GM21528 (cell line): ENCODE measurements around the gene CD2BP2.
"Not testable (repeated sequence)": the region's sequence is repeated elsewhere in the genome, so short reads cannot be mapped to it uniquely, and the experiment has no call there.

Experiments
- ATAC-seq: cut with Tn5 transposase; IDR thresholded peaks from one replicate; pipeline ENCODE4 v1.9.1; 2021; ENCODE audit warnings: mild to moderate bottlenecking, moderate library complexity; ENCODE audit not compliant: unreplicated experiment, low FRiP score

The CD2BP2 gene

GRCh38 chr16:30355144-30355953, at the start of gene CD2BP2:
Gene CD2BP2 (minus strand): TSS chr16:30355308. CDS start chr16:30354681, 627 bp downstream.
- peak; percentile 46 for ATAC-seq

- no peak for ATAC-seq
Measured at GRCh38 chr16:30401768-30402425, 46.8 kb upstream of the CD2BP2 start.

GRCh38 chr16:30399435-30400186, 44.5 kb upstream of the CD2BP2 start:
- ATAC-seq = no peak

GRCh38 chr16:30398661-30399434, 43.7 kb upstream of the CD2BP2 start:
- no peak for ATAC-seq

GRCh38 chr16:30397776-30398660, 42.9 kb upstream of the CD2BP2 start:
- no peak for ATAC-seq

- ATAC-seq = no peak
Measured at GRCh38 chr16:30397056-30397455, 41.9 kb upstream of the CD2BP2 start.

- not testable (repeated sequence) for ATAC-seq
Measured at GRCh38 chr16:30396627-30397026, 41.5 kb upstream of the CD2BP2 start.

GRCh38 chr16:30395992-30396585, 41.0 kb upstream of the CD2BP2 start:
- ATAC-seq = no peak

- ATAC-seq = peak; percentile 57
Measured at GRCh38 chr16:30395155-30395991, 40.3 kb upstream of the CD2BP2 start, which contains the start of gene ZNF48. Gene ZNF48 (plus strand): TSS chr16:30395420. CDS start chr16:30395795, 375 bp downstream.

- no peak for ATAC-seq
Measured at GRCh38 chr16:30394592-30395154, 39.6 kb upstream of the CD2BP2 start.

GRCh38 chr16:30383521-30383920, 28.4 kb upstream of the CD2BP2 start:
- no peak for ATAC-seq

GRCh38 chr16:30382111-30382881, 27.2 kb upstream of the CD2BP2 start, which contains the start of gene SEPTIN1:
Gene SEPTIN1 (minus strand): TSS chr16:30382561. CDS start chr16:30382542, 19 bp downstream.
- no peak for ATAC-seq

- ATAC-seq = no peak
Measured at GRCh38 chr16:30381291-30382041, 26.4 kb upstream of the CD2BP2 start.

- no peak for ATAC-seq
Measured at GRCh38 chr16:30380803-30381208, 25.7 kb upstream of the CD2BP2 start.

- ATAC-seq = no peak
Measured at GRCh38 chr16:30380072-30380802, 25.1 kb upstream of the CD2BP2 start.
